NCI-H82 treated with DMSO at 0.1 percent for 48 hours (cell line): ENCODE results near the gene UBE2V1.
"Not testable (repeated sequence)": the region's sequence is repeated elsewhere in the genome, so short reads cannot be mapped to it uniquely, and the experiment has no call there.

Source experiments
- DNase-seq: peaks from one replicate; lab custom pipeline; 2025; ENCODE audit not compliant: unreplicated experiment; lab: John Stamatoyannopoulos, UW

The UBE2V1 gene

GRCh38 chr20:50112512-50113419 lies at the start of gene UBE2V1:
TSS of gene UBE2V1 (minus strand) at chr20:50113150. CDS start at chr20:50113128, 22 bp downstream.
- DNase-seq = peak; percentile 42

DNA sequence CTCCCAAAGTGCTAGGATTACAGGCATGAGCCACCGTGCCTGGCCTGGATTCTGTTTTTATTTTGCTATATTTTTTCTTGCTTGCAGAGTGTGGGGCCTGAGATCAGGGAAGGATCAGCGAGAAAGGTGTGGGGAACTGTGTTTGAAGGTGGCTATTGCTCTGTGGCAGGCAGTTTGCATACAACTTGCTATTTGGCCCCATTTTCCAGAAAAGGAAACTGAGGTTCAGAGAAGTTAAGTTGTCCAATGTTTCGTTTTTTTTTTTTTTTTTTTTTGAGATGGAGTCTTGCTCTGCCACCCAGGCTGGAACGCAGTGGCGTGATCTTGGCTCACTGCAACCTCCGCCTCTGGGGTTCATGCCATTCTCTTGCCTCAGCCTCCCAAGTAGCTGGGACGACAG lies 48.5 kb upstream of the UBE2V1 start:
- not testable (repeated sequence) for DNase-seq

GRCh38 chr20:50153500-50154377 lies 40.8 kb upstream of the UBE2V1 start, which contains the start of gene PEDS1:
TSS of gene PEDS1 (minus strand) at chr20:50153723. CDS start at chr20:50153637, 86 bp downstream.
- peak; percentile 69 for DNase-seq

DNA sequence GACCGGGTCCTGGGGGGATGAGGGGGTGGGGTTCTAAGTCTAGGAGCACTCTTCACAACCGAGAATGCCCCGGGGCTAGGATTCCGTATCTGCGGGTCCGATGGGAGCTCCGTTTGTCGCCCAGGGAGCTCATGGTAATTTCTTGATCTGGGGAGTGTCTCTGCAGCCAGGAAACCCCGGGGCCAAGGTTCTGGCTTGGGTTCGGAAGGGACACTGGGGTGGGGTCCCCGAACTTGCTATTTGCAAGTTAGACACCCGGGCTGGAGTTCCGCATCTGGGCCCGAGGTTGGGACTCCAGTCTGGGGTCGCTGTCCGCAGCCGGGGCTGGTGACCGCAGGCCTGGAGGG lies 40.2 kb upstream of the UBE2V1 start:
- no peak for DNase-seq

- DNase-seq = no peak
Measured at GRCh38 chr20:50152394-50153152, 39.6 kb upstream of the UBE2V1 start.

- no peak for DNase-seq
Measured at GRCh38 chr20:50151034-50151743, 38.2 kb upstream of the UBE2V1 start.

GRCh38 chr20:50149481-50150254 lies 36.7 kb upstream of the UBE2V1 start:
- no peak for DNase-seq

GRCh38 chr20:50146732-50147662 lies 34.0 kb upstream of the UBE2V1 start:
- DNase-seq = no peak

- DNase-seq = no peak
Measured at GRCh38 chr20:50146214-50146613, 33.3 kb upstream of the UBE2V1 start.

- no peak for DNase-seq
Measured at GRCh38 chr20:50145566-50145965, 32.6 kb upstream of the UBE2V1 start.

DNA sequence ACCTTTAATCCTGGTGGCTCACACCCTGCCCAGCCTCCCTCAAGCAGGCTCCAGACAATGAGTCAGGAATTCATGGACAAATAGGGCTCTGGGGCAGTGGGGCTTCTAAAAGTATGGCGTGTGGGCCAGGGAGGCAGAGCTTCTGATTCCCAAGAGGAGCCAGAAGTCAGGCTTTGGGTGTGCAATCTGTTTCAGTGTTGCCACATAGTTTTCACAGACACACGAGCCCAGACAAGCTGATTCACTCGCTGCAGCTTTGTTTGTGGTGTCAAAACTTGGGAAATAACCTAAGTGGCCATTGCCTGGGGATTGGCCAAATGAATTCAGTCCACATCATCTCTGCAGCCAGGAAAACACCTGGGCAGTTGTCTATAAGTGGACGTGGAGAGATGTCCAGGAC lies 31.4 kb upstream of the UBE2V1 start:
- no peak for DNase-seq

GRCh38 chr20:50142812-50143211 lies 29.9 kb upstream of the UBE2V1 start:
- no peak for DNase-seq

GRCh38 chr20:50141811-50142561 lies 29.0 kb upstream of the UBE2V1 start:
- DNase-seq = peak; percentile 52

- no peak for DNase-seq
Measured at GRCh38 chr20:50141018-50141675, 28.2 kb upstream of the UBE2V1 start.

GRCh38 chr20:50140339-50140859 lies 27.4 kb upstream of the UBE2V1 start:
- DNase-seq = no peak

DNA sequence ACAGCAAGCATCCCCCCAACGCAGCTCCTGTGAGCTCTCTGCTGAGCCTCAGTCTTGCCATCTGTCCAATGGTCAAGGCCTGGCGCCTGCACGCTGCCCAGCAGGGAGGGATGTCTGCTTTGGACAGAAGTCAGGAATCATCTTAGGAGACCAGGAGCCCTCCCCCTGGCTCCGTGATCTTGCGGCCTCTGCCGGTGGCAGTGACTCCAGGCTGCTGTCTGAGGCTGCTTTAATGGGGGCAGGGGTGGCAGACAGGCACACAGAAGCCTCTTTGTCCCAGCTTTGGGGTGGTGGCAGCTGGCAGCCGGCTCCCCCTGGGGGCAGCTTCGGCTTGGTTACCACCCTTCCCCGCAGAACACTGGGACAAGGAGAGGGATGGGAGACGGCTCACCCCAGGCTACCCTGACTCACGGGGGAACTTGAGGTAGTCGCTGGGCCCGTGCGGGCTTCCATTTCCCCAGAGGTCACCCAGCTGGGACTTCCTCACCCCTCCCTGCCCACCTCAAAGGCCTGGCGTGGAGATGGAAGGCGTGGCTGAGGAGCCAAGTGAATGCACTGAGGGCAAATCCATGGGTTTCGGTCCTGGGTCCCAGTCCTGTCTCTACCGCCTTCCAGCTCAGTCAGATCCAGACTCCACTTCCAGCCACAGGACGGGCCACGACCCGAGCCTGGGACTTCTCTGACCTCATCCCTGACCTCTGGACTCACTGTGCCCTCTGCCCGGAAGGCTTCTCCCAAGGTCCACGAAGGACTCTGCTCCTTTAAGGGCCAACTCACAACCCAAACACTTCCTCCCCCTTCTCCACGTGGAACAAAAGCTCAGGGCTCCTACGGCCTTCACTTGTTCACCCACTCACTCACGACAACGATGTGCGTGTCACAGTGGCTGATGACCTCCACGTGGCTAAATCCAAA lies 25.8 kb upstream of the UBE2V1 start:
- DNase-seq = no peak
